ENCODE results near the gene C1QTNF3. TPM values are rescaled to one million over a fixed set of nuclear protein-coding genes. Genes with fewer than 3 reads are reported as not detected.

Gene C1QTNF3
- total and polyA plus RNA-seq, 9 donors: 2.8 to 17.9 (median 4.4) TPM

GRCh38 chr5:33980030-33980429 is 63.0 kb downstream of the C1QTNF3 start:
- Histone ChIP-seq H3K4me3 (no peak overlapping the region), H3K27me3 (no peaks in the 10 kb centered on the region), H3K27ac (no peak overlapping the region), H3K36me3 (no peaks in the 10 kb centered on the region), H3K9me3 (no peaks in the 10 kb centered on the region), H3K4me1 (ENCODE audit: insufficient read depth) (peaks cover 5% of the 10 kb centered on the region)
- no peak for DNase-seq
- intact Hi-C loops (cut with DNase I): no loop called here
- WGBS, 3 donors: 70 to 88% (median 75%) methylated on average over 3 of the region's 3 CpGs
- no peak for TF ChIP-seq POLR2A (IDR thresholded peaks at IDR 0.05)
- no peak for TF ChIP-seq EP300 (IDR thresholded peaks at IDR 0.05)
- TF ChIP-seq, protein P1, sequence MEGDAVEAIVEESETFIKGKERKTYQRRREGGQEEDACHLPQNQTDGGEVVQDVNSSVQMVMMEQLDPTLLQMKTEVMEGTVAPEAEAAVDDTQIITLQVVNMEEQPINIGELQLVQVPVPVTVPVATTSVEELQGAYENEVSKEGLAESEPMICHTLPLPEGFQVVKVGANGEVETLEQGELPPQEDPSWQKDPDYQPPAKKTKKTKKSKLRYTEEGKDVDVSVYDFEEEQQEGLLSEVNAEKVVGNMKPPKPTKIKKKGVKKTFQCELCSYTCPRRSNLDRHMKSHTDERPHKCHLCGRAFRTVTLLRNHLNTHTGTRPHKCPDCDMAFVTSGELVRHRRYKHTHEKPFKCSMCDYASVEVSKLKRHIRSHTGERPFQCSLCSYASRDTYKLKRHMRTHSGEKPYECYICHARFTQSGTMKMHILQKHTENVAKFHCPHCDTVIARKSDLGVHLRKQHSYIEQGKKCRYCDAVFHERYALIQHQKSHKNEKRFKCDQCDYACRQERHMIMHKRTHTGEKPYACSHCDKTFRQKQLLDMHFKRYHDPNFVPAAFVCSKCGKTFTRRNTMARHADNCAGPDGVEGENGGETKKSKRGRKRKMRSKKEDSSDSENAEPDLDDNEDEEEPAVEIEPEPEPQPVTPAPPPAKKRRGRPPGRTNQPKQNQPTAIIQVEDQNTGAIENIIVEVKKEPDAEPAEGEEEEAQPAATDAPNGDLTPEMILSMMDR (IDR thresholded peaks at IDR 0.05): no peak

DNA sequence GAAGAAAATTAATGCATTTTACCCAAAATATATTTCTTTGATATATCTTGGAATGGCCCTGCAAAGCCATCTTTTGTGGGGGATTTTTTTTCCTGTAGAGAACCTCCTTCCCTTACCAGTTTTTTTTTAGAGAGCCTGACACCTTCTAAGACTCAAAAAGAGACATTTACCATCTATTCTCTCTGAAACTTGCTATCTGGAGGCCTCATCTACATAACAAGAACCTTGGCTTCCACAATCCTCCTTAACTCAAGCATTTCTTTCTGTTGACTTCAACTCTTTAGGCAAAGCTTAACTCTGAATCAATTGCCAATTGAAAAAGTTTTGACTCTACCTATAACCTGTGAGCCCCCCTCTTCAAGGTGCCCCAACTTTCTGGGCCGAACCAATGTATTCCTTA is 64.7 kb downstream of the C1QTNF3 start:
- H3K9me3 ChIP-seq: no peaks in the 10 kb centered on the region
- H3K36me3 ChIP-seq: no peaks in the 10 kb centered on the region
- peaks cover 10% of the 10 kb centered on the region for H3K4me1 ChIP-seq (ENCODE audit: insufficient read depth)
- intact Hi-C loops (cut with DNase I): no loop called here
- no peak overlapping the region for H3K4me3 ChIP-seq
- no peak for TF ChIP-seq POLR2A (IDR thresholded peaks at IDR 0.05)
- no peak for TF ChIP-seq EP300 (IDR thresholded peaks at IDR 0.05)
- TF ChIP-seq, protein P1 (IDR thresholded peaks at IDR 0.05): no peak
- no peak for DNase-seq
- WGBS, 3 donors: 92 to 98% (median 93%) methylated on average over 1 of the region's 1 CpG
- H3K27me3 ChIP-seq: no peaks in the 10 kb centered on the region
- H3K27ac ChIP-seq: no peak overlapping the region

DNA sequence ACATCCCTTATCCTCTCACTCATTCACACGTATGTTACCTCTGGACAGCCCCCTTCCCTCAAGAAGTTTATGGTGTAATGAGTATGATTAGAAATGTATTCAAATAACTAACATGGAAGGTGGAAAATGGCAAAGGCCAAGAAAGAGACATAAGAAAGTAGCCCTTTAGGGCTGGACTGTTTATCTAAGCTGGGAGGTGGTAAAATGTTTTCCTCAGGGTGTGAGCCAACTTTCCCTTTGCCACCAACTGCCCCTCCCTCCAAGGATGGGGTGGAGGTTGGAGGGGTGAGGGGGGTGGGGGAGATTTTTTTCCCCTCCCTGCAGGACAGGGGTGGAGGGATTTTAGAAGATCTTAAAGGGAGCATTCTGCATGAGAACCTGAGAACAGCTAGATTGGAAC is 66.7 kb downstream of the C1QTNF3 start:
- Histone ChIP-seq H3K4me3 (no peak overlapping the region), H3K27ac (peak overlapping the region in 1 of 2 donors; percentile 26), H3K9me3 (no peaks in the 10 kb centered on the region), H3K4me1 (ENCODE audit: insufficient read depth) (peaks cover 12% of the 10 kb centered on the region), H3K27me3 (no peaks in the 10 kb centered on the region), H3K36me3 (no peaks in the 10 kb centered on the region)
- TF ChIP-seq POLR2A (IDR thresholded peaks at IDR 0.05): no peak
- TF ChIP-seq, protein P1 (IDR thresholded peaks at IDR 0.05): no peak
- TF ChIP-seq EP300 (IDR thresholded peaks at IDR 0.05): no peak
- WGBS, 3 donors: 25 to 43% (median 35%) methylated on average over 1 of the region's 1 CpG
- intact Hi-C loops (cut with DNase I): no loop called here
- DNase-seq: no peak

DNA sequence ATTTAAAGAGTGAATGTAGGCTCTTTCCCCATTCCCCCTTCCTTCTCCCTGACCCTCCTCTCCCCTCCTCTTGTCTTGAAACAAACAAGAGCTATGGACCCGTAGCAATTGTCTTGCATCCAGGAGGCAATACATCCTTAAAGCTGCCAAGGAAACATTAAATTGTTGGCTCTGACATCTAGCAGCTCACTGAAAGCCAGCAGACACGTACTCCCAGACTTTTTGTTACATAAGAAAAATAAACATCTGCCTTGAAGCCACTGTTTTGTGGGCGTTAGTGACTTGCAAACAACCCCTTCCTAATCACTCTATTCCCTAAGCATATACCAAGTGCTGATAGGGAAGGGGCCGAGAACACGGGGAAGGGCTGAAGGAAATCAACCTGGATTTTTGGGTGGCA is 67.2 kb downstream of the C1QTNF3 start:
- Histone ChIP-seq H3K9me3 (no peaks in the 10 kb centered on the region), H3K27ac (peak overlapping the region in 1 of 2 donors; percentile 26), H3K4me3 (no peak overlapping the region), H3K4me1 (ENCODE audit: insufficient read depth) (peaks cover 12% of the 10 kb centered on the region), H3K27me3 (no peaks in the 10 kb centered on the region), H3K36me3 (no peaks in the 10 kb centered on the region)
- intact Hi-C loops (cut with DNase I): no loop called here
- DNase-seq: no peak
- TF ChIP-seq POLR2A (IDR thresholded peaks at IDR 0.05) (no peak), EP300 (IDR thresholded peaks at IDR 0.05) (no peak)
- TF ChIP-seq, protein P1 (IDR thresholded peaks at IDR 0.05): no peak
- WGBS, 3 donors: 4 to 6% (median 4%) methylated on average over 5 of the region's 5 CpGs
